Measurements from ENCODE around the gene TAAR2. TPM values are rescaled to one million over a fixed set of nuclear protein-coding genes. Genes with fewer than 3 reads are reported as not detected.

TAAR2 gene
- total and polyA plus RNA-seq, 12 donors = not detected

- no peak for DNase-seq
- no peaks in the 10 kb centered on the region for H3K27me3 ChIP-seq
- no peaks in the 10 kb centered on the region for H3K9me3 ChIP-seq (replicated peaks in 1 of 3)
- no peaks in the 10 kb centered on the region for H3K4me1 ChIP-seq (replicated peaks in 1 of 2)
- no peak overlapping the region for H3K27ac ChIP-seq
- H3K36me3 ChIP-seq (replicated peaks in 1 of 2) = no peaks in the 10 kb centered on the region
- no peak for TF ChIP-seq POLR2A (IDR thresholded peaks at IDR 0.05)
- TF ChIP-seq CTCF (IDR thresholded peaks at IDR 0.05) = no peak
- 83 to 85% (median 84%) methylated on average over 4 of the region's 4 CpGs for WGBS, 4 donors
- intact Hi-C loops (cut with DNase I) = loop anchor here in 1 of 2 donors (10.0 kb wide), 1 partner anchor 137 kb away; no protein-coding TSS in a partner anchor
- no peak overlapping the region for H3K4me3 ChIP-seq
Measured at GRCh38 chr6:132661906-132662305, 37.8 kb upstream of the TAAR2 start.

- H3K36me3 ChIP-seq (replicated peaks in 1 of 2) = no peaks in the 10 kb centered on the region
- intact Hi-C loops (cut with DNase I) = no loop called here
- 62 to 91% (median 78%) methylated on average over 3 of the region's 3 CpGs for WGBS, 4 donors
- H3K27ac ChIP-seq = no peak within 1 kb of the TSS
- H3K4me3 ChIP-seq = no peak within 1 kb of the TSS
- H3K27me3 ChIP-seq = no peaks in the 10 kb centered on the region
- no peaks in the 10 kb centered on the region for H3K4me1 ChIP-seq (replicated peaks in 1 of 2)
- no peak for DNase-seq
- TF ChIP-seq POLR2A (IDR thresholded peaks at IDR 0.05) (no peak), CTCF (IDR thresholded peaks at IDR 0.05) (no peak)
- no peaks in the 10 kb centered on the region for H3K9me3 ChIP-seq (replicated peaks in 1 of 3)
Measured at GRCh38 chr6:132659082-132659481, 35.0 kb upstream of the TAAR2 start, which contains the start of gene TAAR1. Gene TAAR1, minus strand, starts transcription at chr6:132659182. Its CDS starts 13,179 bp downstream, at chr6:132646003.

- no peaks in the 10 kb centered on the region for H3K9me3 ChIP-seq (replicated peaks in 1 of 3)
- no peaks in the 10 kb centered on the region for H3K4me1 ChIP-seq (replicated peaks in 1 of 2)
- H3K27ac ChIP-seq = no peak overlapping the region
- no peak for DNase-seq
- no peaks in the 10 kb centered on the region for H3K36me3 ChIP-seq (replicated peaks in 1 of 2)
- intact Hi-C loops (cut with DNase I) = no loop called here
- no peaks in the 10 kb centered on the region for H3K27me3 ChIP-seq
- no peak for TF ChIP-seq POLR2A (IDR thresholded peaks at IDR 0.05)
- TF ChIP-seq CTCF (IDR thresholded peaks at IDR 0.05) = no peak
- no peak overlapping the region for H3K4me3 ChIP-seq
- WGBS, 4 donors = 77 to 88% (median 78%) methylated on average over 3 of the region's 3 CpGs
Measured at GRCh38 chr6:132651062-132651461, 27.0 kb upstream of the TAAR2 start.

- TF ChIP-seq CTCF (IDR thresholded peaks at IDR 0.05) (no peak), POLR2A (IDR thresholded peaks at IDR 0.05) (no peak)
- 64 to 76% (median 71%) methylated on average over 1 of the region's 1 CpG for WGBS, 4 donors
- no peaks in the 10 kb centered on the region for H3K4me1 ChIP-seq (replicated peaks in 1 of 2)
- H3K4me3 ChIP-seq = no peak overlapping the region
- DNase-seq = no peak
- no peak overlapping the region for H3K27ac ChIP-seq
- intact Hi-C loops (cut with DNase I) = no loop called here
- H3K27me3 ChIP-seq = no peaks in the 10 kb centered on the region
- H3K36me3 ChIP-seq (replicated peaks in 1 of 2) = no peaks in the 10 kb centered on the region
- no peaks in the 10 kb centered on the region for H3K9me3 ChIP-seq (replicated peaks in 1 of 3)
Measured at GRCh38 chr6:132650429-132650828, 26.4 kb upstream of the TAAR2 start.

Data from adrenal gland (tissue), 12 donors.